ENCODE results near the gene SLC6A6.
A peak's percentile ranks its signal among the peaks of the same experiment; 100 is the strongest.

The SLC6A6 gene

DNA sequence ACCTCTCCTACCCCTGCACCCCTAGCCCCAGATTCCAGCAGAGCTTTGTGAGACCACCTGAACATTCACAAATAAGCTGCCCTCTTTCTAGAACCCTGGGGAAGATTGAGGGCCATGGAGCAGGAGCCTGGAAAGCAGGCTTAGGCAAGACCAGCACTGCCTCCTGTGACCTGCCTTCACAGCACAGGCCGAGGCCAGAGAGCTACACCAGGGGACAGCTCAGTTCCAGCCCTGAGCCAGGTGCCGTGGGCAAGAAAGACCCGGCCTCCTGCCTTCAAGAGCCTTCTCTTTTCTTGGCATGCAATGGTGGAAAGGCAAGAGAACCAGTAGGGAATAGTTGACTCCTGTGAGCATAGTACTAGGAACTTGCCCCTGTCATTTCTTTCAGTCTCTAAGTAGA is 48.1 kb downstream of the SLC6A6 start:
- H3K4me1 ChIP-seq (ENCODE audit: control insufficient read depth in 5 of 5, insufficient read depth in 5 of 5, low read length in 5 of 5) = peaks cover 8 to 55% (median 32%) of the 10 kb centered on the region in 5 donors
- peaks cover 0 to 5% (median 0%) of the 10 kb centered on the region in 5 donors for H3K27me3 ChIP-seq (ENCODE audit: control insufficient read depth in 5 of 5, insufficient read depth in 4 of 5, low read length in 5 of 5)

DNA sequence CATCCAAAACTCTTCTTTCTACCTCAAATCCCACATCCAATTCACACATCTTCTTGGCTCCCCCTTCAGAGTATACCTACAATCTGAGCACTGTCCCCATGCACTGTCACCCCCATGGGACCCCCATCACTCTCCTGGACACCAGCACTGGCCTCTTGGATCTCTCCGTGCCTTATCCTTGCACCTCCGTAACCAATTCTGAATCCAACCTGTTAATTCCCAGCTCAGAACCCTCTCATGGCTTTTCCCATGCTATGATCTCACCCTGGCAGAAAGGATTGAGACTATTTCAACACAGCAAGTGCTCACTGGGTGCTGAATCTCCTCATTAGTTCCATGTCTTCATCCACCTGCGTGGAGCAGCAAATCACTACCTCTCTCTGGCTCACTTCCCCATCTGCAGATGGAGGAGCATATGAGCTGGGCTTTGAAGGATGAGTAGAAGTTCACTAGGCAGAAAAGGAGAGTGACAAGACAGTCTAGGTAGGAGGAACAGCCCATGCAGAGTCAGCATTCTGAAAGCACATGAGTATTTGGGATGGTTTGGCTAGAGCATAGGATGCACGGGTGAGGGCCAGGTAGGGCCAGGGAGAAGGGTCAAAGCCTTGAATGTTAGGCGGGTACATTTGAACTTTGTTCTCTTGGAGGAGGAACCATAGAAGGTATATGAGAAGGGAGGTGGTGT is 48.7 kb downstream of the SLC6A6 start:
- Histone ChIP-seq H3K27ac (ENCODE audit: low read depth, low read length) (no peak overlapping the region), H3K9me3 (ENCODE audit: control insufficient read depth in 5 of 5, low read length in 5 of 5) (no peaks in the 10 kb centered on the region), H3K4me3 (ENCODE audit: low read depth in 1 of 5, low read length in 5 of 5) (no peak overlapping the region), H3K36me3 (ENCODE audit: control insufficient read depth in 5 of 5, insufficient read depth in 5 of 5, low read length in 5 of 5) (peaks cover 8 to 51% (median 21%) of the 10 kb centered on the region in 5 donors), H3K9ac (ENCODE audit: low read length in 5 of 5) (no peak overlapping the region), H3K4me1 (ENCODE audit: control insufficient read depth in 5 of 5, insufficient read depth in 5 of 5, low read length in 5 of 5) (peaks cover 8 to 57% (median 32%) of the 10 kb centered on the region in 5 donors), H3K27me3 (ENCODE audit: control insufficient read depth in 5 of 5, insufficient read depth in 4 of 5, low read length in 5 of 5) (peaks cover 0 to 3% (median 0%) of the 10 kb centered on the region in 5 donors)

More for the DNA sequence above, 48.1 kb downstream of the SLC6A6 start:
- H3K4me3 ChIP-seq (ENCODE audit: low read depth in 1 of 5, low read length in 5 of 5) = no peak overlapping the region
- no peak overlapping the region for H3K27ac ChIP-seq (ENCODE audit: low read depth, low read length)
- no peak overlapping the region for H3K9ac ChIP-seq (ENCODE audit: low read length in 5 of 5)
- H3K36me3 ChIP-seq (ENCODE audit: control insufficient read depth in 5 of 5, insufficient read depth in 5 of 5, low read length in 5 of 5) = peaks cover 8 to 57% (median 26%) of the 10 kb centered on the region in 5 donors
- no peaks in the 10 kb centered on the region for H3K9me3 ChIP-seq (ENCODE audit: control insufficient read depth in 5 of 5, low read length in 5 of 5)

DNA sequence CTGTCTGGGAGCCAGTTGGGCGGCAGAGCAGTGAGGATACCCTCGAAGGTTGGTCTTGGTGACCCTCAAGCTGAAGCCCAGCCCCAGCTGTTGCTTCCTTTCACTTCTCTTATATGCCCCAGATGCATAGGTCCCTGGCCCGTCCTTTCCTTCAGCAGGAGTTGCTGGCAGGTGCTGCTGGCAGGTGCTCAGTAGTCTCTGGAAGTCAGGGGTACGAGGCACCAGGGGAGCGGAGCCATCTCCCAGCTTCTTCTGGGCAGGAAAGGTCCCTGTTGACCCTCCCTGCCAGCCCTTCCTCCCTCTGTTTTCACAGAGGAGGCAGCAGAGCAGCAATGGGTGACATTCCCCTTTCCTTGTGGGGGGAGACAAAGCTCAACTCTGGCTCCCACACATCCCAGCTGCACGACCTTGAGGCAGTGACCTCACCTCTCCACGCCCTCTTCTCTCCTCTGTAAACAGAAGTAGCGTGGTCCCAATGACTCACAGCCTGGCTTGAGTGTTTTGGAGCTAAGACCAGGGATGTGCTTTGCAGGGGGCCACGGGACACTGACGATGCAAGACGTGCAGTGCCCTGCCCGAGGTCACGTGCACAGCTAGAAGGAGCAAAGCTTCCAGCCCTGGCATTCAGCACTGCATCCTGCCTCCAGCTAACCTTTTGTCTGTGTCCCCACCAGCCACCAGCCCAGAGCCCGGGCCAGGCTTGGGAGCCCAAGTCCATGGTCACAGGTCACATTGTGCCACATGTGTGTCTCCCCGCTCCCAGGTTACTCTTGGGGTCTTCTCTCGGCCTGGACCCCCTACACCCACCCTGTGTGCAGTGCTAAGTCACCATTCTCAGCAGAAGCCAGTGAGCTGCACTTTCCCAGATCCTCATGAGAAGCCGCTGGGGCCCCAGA is 49.7 kb downstream of the SLC6A6 start:
- Histone ChIP-seq H3K9ac (ENCODE audit: low read length in 5 of 5) (peak overlapping the region in 1 of 5 donors; percentile 17), H3K27ac (ENCODE audit: low read depth, low read length) (peak overlapping the region; percentile 57), H3K36me3 (ENCODE audit: control insufficient read depth in 5 of 5, insufficient read depth in 5 of 5, low read length in 5 of 5) (peaks cover under 1 to 43% (median 12%) of the 10 kb centered on the region in 5 donors), H3K4me3 (ENCODE audit: low read depth in 1 of 5, low read length in 5 of 5) (no peak overlapping the region), H3K9me3 (ENCODE audit: control insufficient read depth in 5 of 5, low read length in 5 of 5) (no peaks in the 10 kb centered on the region), H3K27me3 (ENCODE audit: control insufficient read depth in 5 of 5, insufficient read depth in 4 of 5, low read length in 5 of 5) (peaks cover 0 to 2% (median 0%) of the 10 kb centered on the region in 5 donors), H3K4me1 (ENCODE audit: control insufficient read depth in 5 of 5, insufficient read depth in 5 of 5, low read length in 5 of 5) (peaks cover 8 to 57% (median 32%) of the 10 kb centered on the region in 5 donors)

GRCh38 chr3:14452740-14453710 is 50.6 kb downstream of the SLC6A6 start:
- Histone ChIP-seq H3K36me3 (ENCODE audit: control insufficient read depth in 5 of 5, insufficient read depth in 5 of 5, low read length in 5 of 5) (peaks cover 0 to 35% (median 3%) of the 10 kb centered on the region in 5 donors), H3K4me3 (ENCODE audit: low read depth in 1 of 5, low read length in 5 of 5) (no peak overlapping the region), H3K9me3 (ENCODE audit: control insufficient read depth in 5 of 5, low read length in 5 of 5) (no peaks in the 10 kb centered on the region), H3K4me1 (ENCODE audit: control insufficient read depth in 5 of 5, insufficient read depth in 5 of 5, low read length in 5 of 5) (peaks cover 8 to 57% (median 32%) of the 10 kb centered on the region in 5 donors), H3K27me3 (ENCODE audit: control insufficient read depth in 5 of 5, insufficient read depth in 4 of 5, low read length in 5 of 5) (peaks cover 0 to 2% (median 0%) of the 10 kb centered on the region in 5 donors), H3K27ac (ENCODE audit: low read depth, low read length) (peak overlapping the region; percentile 57), H3K9ac (ENCODE audit: low read length in 5 of 5) (peak overlapping the region in 1 of 5 donors; percentile 17)

DNA sequence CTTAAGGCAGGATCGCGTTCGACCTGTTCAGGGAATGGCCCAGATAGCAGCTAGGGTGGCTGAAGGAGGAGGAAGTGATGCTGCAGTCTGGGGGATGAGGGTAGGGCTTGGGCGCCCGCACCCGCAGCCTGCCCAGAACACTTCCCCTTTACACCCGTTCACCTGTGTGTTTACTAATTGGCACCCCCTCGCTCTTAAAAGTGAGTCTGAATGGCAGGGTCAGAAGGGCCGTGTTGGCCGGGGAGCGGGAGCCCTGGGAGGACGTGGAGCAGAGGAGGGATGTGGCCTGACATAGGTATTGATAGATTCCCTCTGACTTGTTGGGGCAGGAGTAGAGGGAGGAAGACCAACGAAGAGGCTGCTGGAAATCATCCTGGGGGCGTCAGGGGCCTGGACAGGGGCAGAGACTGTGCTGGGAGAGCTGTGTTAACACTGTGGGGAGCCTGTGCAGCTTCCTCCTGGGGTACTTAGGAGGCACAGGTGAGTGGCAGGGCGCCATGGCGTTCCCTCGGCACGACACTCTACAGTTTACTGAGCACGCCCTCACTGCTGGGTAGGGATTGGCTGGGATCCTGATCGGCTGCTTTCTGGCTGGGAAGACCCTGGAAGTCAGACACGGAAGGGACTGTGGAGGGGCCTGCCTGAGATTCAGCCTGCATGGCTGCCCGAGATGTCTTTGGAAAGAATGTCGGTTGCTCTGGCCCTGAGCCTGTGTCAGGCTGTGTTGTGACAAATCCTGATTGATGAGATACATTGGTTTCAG is 51.7 kb downstream of the SLC6A6 start:
- no peak overlapping the region for H3K9ac ChIP-seq (ENCODE audit: low read length in 5 of 5)
- H3K27ac ChIP-seq (ENCODE audit: low read depth, low read length) = no peak overlapping the region
- peaks cover 8 to 51% (median 30%) of the 10 kb centered on the region in 5 donors for H3K4me1 ChIP-seq (ENCODE audit: control insufficient read depth in 5 of 5, insufficient read depth in 5 of 5, low read length in 5 of 5)
- peaks cover 0 to 30% (median 0%) of the 10 kb centered on the region in 5 donors for H3K36me3 ChIP-seq (ENCODE audit: control insufficient read depth in 5 of 5, insufficient read depth in 5 of 5, low read length in 5 of 5)
- no peak overlapping the region for H3K4me3 ChIP-seq (ENCODE audit: low read depth in 1 of 5, low read length in 5 of 5)
- no peaks in the 10 kb centered on the region for H3K9me3 ChIP-seq (ENCODE audit: control insufficient read depth in 5 of 5, low read length in 5 of 5)
- peaks cover 0 to 2% (median 0%) of the 10 kb centered on the region in 5 donors for H3K27me3 ChIP-seq (ENCODE audit: control insufficient read depth in 5 of 5, insufficient read depth in 4 of 5, low read length in 5 of 5)

GRCh38 chr3:14454639-14455310 is 52.4 kb downstream of the SLC6A6 start:
- H3K4me1 ChIP-seq (ENCODE audit: control insufficient read depth in 5 of 5, insufficient read depth in 5 of 5, low read length in 5 of 5) = peaks cover 8 to 47% (median 29%) of the 10 kb centered on the region in 5 donors
- no peaks in the 10 kb centered on the region for H3K9me3 ChIP-seq (ENCODE audit: control insufficient read depth in 5 of 5, low read length in 5 of 5)
- H3K4me3 ChIP-seq (ENCODE audit: low read depth in 1 of 5, low read length in 5 of 5) = no peak overlapping the region
- peaks cover 0 to 31% (median 0%) of the 10 kb centered on the region in 5 donors for H3K36me3 ChIP-seq (ENCODE audit: control insufficient read depth in 5 of 5, insufficient read depth in 5 of 5, low read length in 5 of 5)
- H3K9ac ChIP-seq (ENCODE audit: low read length in 5 of 5) = no peak overlapping the region
- peaks cover 0 to 2% (median 0%) of the 10 kb centered on the region in 5 donors for H3K27me3 ChIP-seq (ENCODE audit: control insufficient read depth in 5 of 5, insufficient read depth in 4 of 5, low read length in 5 of 5)
- H3K27ac ChIP-seq (ENCODE audit: low read depth, low read length) = no peak overlapping the region

DNA sequence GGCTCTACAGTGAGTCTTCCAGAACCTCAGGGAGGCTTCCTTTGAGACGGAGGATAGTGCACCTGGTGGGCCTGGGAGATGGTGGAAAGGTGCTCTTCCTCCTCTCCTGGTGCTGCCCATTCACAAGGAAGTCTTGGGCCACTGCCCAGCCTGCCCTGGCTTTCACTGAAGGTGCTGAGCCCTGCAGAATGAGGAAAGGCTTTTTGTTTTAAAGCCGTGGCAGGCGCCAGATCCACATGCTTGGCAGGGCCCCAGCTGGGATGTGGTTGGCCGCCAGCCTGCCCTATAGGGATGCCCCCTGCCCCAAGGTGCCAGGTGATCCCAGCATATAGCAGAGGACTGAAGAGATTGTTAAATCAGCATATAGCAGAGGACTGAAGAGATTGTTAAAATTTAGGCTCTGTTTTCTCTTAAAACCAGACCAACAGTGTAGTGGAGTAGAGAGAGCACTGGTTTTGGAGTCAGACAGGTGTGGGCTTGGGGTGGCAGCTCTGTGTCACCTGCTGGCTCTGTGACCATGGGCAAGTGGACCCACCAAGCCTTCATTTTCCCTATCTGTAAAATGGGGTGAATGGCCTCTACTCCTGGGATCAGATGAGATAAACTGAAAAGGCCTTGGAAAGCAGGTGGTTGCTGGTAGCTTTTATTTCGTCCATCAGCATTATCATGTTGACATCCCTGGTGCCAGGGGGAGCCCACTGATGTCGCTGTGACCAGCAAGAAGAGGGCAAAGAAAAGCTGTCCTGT is 53.3 kb downstream of the SLC6A6 start:
- Histone ChIP-seq H3K4me3 (ENCODE audit: low read depth in 1 of 5, low read length in 5 of 5) (no peak overlapping the region), H3K36me3 (ENCODE audit: control insufficient read depth in 5 of 5, insufficient read depth in 5 of 5, low read length in 5 of 5) (peaks cover 0 to 31% (median 0%) of the 10 kb centered on the region in 5 donors), H3K9me3 (ENCODE audit: control insufficient read depth in 5 of 5, low read length in 5 of 5) (no peaks in the 10 kb centered on the region), H3K9ac (ENCODE audit: low read length in 5 of 5) (no peak overlapping the region), H3K27me3 (ENCODE audit: control insufficient read depth in 5 of 5, insufficient read depth in 4 of 5, low read length in 5 of 5) (peaks cover 0 to 2% (median 0%) of the 10 kb centered on the region in 5 donors), H3K27ac (ENCODE audit: low read depth, low read length) (no peak overlapping the region), H3K4me1 (ENCODE audit: control insufficient read depth in 5 of 5, insufficient read depth in 5 of 5, low read length in 5 of 5) (peaks cover 13 to 52% (median 35%) of the 10 kb centered on the region in 5 donors)

GRCh38 chr3:14456794-14457193 is 54.4 kb downstream of the SLC6A6 start:
- H3K9ac ChIP-seq (ENCODE audit: low read length in 5 of 5) = no peak overlapping the region
- H3K27me3 ChIP-seq (ENCODE audit: control insufficient read depth in 5 of 5, insufficient read depth in 4 of 5, low read length in 5 of 5) = peaks cover 0 to 1% (median 0%) of the 10 kb centered on the region in 5 donors
- peaks cover 13 to 55% (median 41%) of the 10 kb centered on the region in 5 donors for H3K4me1 ChIP-seq (ENCODE audit: control insufficient read depth in 5 of 5, insufficient read depth in 5 of 5, low read length in 5 of 5)
- no peak overlapping the region for H3K4me3 ChIP-seq (ENCODE audit: low read depth in 1 of 5, low read length in 5 of 5)
- no peak overlapping the region for H3K27ac ChIP-seq (ENCODE audit: low read depth, low read length)
- no peaks in the 10 kb centered on the region for H3K9me3 ChIP-seq (ENCODE audit: control insufficient read depth in 5 of 5, low read length in 5 of 5)
- H3K36me3 ChIP-seq (ENCODE audit: control insufficient read depth in 5 of 5, insufficient read depth in 5 of 5, low read length in 5 of 5) = peaks cover 0 to 31% (median 0%) of the 10 kb centered on the region in 5 donors

Data from subcutaneous abdominal adipose tissue (tissue), 5 donors.